Naive thymus-derived CD8-positive, alpha-beta T cell (primary cell): ENCODE measurements around the gene POLL. TPM values are rescaled to one million over a fixed set of nuclear protein-coding genes. Genes with fewer than 3 reads are reported as not detected.

Source experiments
- ATAC-seq, 2 donors: fragments of 150-1000 bp; cut with Tn5 transposase in 1 of 2; sonication (Bioruptor Pico), chemical (Tn5 transposase) in 1 of 2; 1 replicate in 1 of 2; 2 replicates in 1 of 2; pipeline ENCODE4 v1.10.0; 2021; ENCODE audit warnings: mild to moderate bottlenecking in 2 of 2, moderate library complexity in 2 of 2
- POLR2A ChIA-PET: fragments of 350-600 bp; sonication (Branson Sonifier 250); formaldehyde crosslinking; loops from one replicate; lab custom pipeline; 2021; ENCODE audit warnings: antibody characterized with exemption; lab: Charles Lee
- DNase-seq, 10 donors: peaks; one replicate each; pipeline versions ENCODE4 v3.0.0 to v3.0.0-alpha.2; 2020 to 2022
- H3K27ac Mint-ChIP-seq, 10 donors: one replicate each; pipeline ENCODE4 v1.8.0; 2020 to 2022; ENCODE audit warnings: mild to moderate bottlenecking in 10 of 10, mixed read lengths in 10 of 10, moderate library complexity in 4 of 10, inconsistent platforms in 1 of 10
- H3K27me3 Mint-ChIP-seq, 5 donors: one replicate each; pipeline ENCODE4 v1.8.0; 2021 to 2022; ENCODE audit warnings: mixed read lengths in 5 of 5
- H3K36me3 Mint-ChIP-seq, 3 donors: one replicate each; pipeline ENCODE4 v1.8.0; 2020 to 2022; ENCODE audit warnings: mixed read lengths in 3 of 3, mild to moderate bottlenecking in 2 of 3, inconsistent platforms in 1 of 3
- H3K4me1 Mint-ChIP-seq, 4 donors: one replicate each; pipeline ENCODE4 v1.8.0; 2021 to 2022; ENCODE audit warnings: mixed read lengths in 4 of 4
- H3K4me3 Mint-ChIP-seq, 10 donors: one replicate each; pipeline ENCODE4 v1.8.0; 2020 to 2022; ENCODE audit warnings: mild to moderate bottlenecking in 10 of 10, mixed read lengths in 10 of 10, moderate library complexity in 6 of 10, inconsistent platforms in 1 of 10
- H3K9me3 Mint-ChIP-seq, 9 donors: one replicate each; pipeline ENCODE4 v1.8.0; 2020 to 2022; ENCODE audit warnings: mixed read lengths in 9 of 9, mild to moderate bottlenecking in 3 of 9, inconsistent platforms in 1 of 9, moderate library complexity in 1 of 9
- polyA plus RNA-seq, 3 donors: library from polyadenylated mRNA; unstranded; fragments of 300-500 nt; fragmentation: Illumina TruSeq; gene quantifications; one replicate each; pipeline ENCODE4 v1.2.3, GENCODE V29; 2021
- total RNA-seq, 8 experiments: library from RNA in 2 of 8; stranded (reverse) in 2 of 8; gene quantifications; one replicate each; pipeline ENCODE4 v1.2.3 and lab custom pipeline; 2021 to 2026

Gene POLL
- total and polyA plus RNA-seq, 5 experiments from 2014 or later = 10.6 to 48.9 (median 16.7) TPM

- H3K9me3 Mint-ChIP-seq = no peaks in the 10 kb centered on the region
- ATAC-seq = no peak
- POLR2A ChIA-PET = no interaction called here
- H3K36me3 Mint-ChIP-seq = peaks cover 0 to 2% (median under 1%) of the 10 kb centered on the region in 3 donors
- no peak overlapping the region for H3K4me3 Mint-ChIP-seq
- DNase-seq = no peak
- peaks cover 11 to 25% (median 13%) of the 10 kb centered on the region in 5 donors for H3K27me3 Mint-ChIP-seq
- peaks cover 13 to 22% (median 21%) of the 10 kb centered on the region in 4 donors for H3K4me1 Mint-ChIP-seq
- H3K27ac Mint-ChIP-seq = peak overlapping the region in 1 of 10 donors; percentile 57
These were observed 27.6 kb downstream of the POLL start for GRCh38 chr10:101560298-101561067.

GRCh38 chr10:101559596-101560297 lies 28.3 kb downstream of the POLL start:
- ATAC-seq (no peak), DNase-seq (no peak)
- Mint-ChIP-seq H3K27ac (peak overlapping the region in 2 of 10 donors; percentile 27 to 78), H3K36me3 (peaks cover 0 to 6% (median 2%) of the 10 kb centered on the region in 3 donors), H3K9me3 (no peaks in the 10 kb centered on the region), H3K4me3 (peak overlapping the region in 3 of 10 donors; percentile 24 to 65 (median 37)), H3K4me1 (peaks cover 13 to 22% (median 21%) of the 10 kb centered on the region in 4 donors), H3K27me3 (peaks cover 5 to 17% (median 6%) of the 10 kb centered on the region in 5 donors)
- POLR2A ChIA-PET = no interaction called here

- H3K27ac Mint-ChIP-seq = peak overlapping the region in 1 of 10 donors; percentile 69
- H3K36me3 Mint-ChIP-seq = peaks cover 0 to 11% (median 5%) of the 10 kb centered on the region in 3 donors
- peaks cover under 1 to 13% (median 3%) of the 10 kb centered on the region in 5 donors for H3K27me3 Mint-ChIP-seq
- H3K4me1 Mint-ChIP-seq = peaks cover 13 to 22% (median 21%) of the 10 kb centered on the region in 4 donors
- POLR2A ChIA-PET = no interaction called here
- H3K9me3 Mint-ChIP-seq = no peaks in the 10 kb centered on the region
- no peak for ATAC-seq
- H3K4me3 Mint-ChIP-seq = peak overlapping the region in 2 of 10 donors; percentile 56 to 65
- no peak for DNase-seq
These were observed 29.1 kb downstream of the POLL start for GRCh38 chr10:101558671-101559595.

- POLR2A ChIA-PET = no interaction called here
- DNase-seq = no peak
- Mint-ChIP-seq H3K27me3 (peaks cover 0 to 8% (median 0%) of the 10 kb centered on the region in 5 donors), H3K36me3 (peaks cover 0 to 18% (median 10%) of the 10 kb centered on the region in 3 donors), H3K4me3 (no peak overlapping the region), H3K9me3 (no peaks in the 10 kb centered on the region), H3K4me1 (peaks cover 13 to 22% (median 21%) of the 10 kb centered on the region in 4 donors), H3K27ac (peak overlapping the region in 1 of 10 donors; percentile 65)
- peak; percentile 60 for ATAC-seq
These were observed 29.9 kb downstream of the POLL start for GRCh38 chr10:101558204-101558603.

- H3K4me1 Mint-ChIP-seq = peaks cover 13 to 26% (median 21%) of the 10 kb centered on the region in 4 donors
- peak overlapping the region in 1 of 10 donors; percentile 2 for H3K27ac Mint-ChIP-seq
- peak overlapping the region in 1 of 10 donors; percentile 51 for H3K4me3 Mint-ChIP-seq
- POLR2A ChIA-PET = no interaction called here
- no peak for DNase-seq
- ATAC-seq = no peak
- H3K9me3 Mint-ChIP-seq = no peaks in the 10 kb centered on the region
- peaks cover 5 to 25% (median 15%) of the 10 kb centered on the region in 3 donors for H3K36me3 Mint-ChIP-seq
- H3K27me3 Mint-ChIP-seq = peaks cover 0 to 5% (median 0%) of the 10 kb centered on the region in 5 donors
These were observed 30.5 kb downstream of the POLL start for GRCh38 chr10:101557541-101557940.

GRCh38 chr10:101552442-101552841 lies 35.6 kb downstream of the POLL start:
- POLR2A ChIA-PET = no interaction called here
- DNase-seq (no peak), ATAC-seq (no peak)
- Mint-ChIP-seq H3K36me3 (peaks cover 9 to 49% (median 20%) of the 10 kb centered on the region in 3 donors), H3K9me3 (no peaks in the 10 kb centered on the region), H3K27me3 (no peaks in the 10 kb centered on the region), H3K4me1 (peaks cover 0 to 4% (median under 1%) of the 10 kb centered on the region in 4 donors), H3K4me3 (no peak overlapping the region), H3K27ac (peak overlapping the region in 1 of 10 donors; percentile 6)

GRCh38 chr10:101550965-101551364 lies 37.1 kb downstream of the POLL start:
- Mint-ChIP-seq H3K36me3 (peaks cover 11 to 51% (median 18%) of the 10 kb centered on the region in 3 donors), H3K27ac (no peak overlapping the region), H3K4me3 (no peak overlapping the region), H3K27me3 (no peaks in the 10 kb centered on the region), H3K9me3 (no peaks in the 10 kb centered on the region), H3K4me1 (peaks cover 0 to 4% (median 0%) of the 10 kb centered on the region in 4 donors)
- ATAC-seq = no peak
- POLR2A ChIA-PET = no interaction called here
- no peak for DNase-seq

- H3K4me3 Mint-ChIP-seq = no peak overlapping the region
- H3K9me3 Mint-ChIP-seq = no peaks in the 10 kb centered on the region
- ATAC-seq (no peak), DNase-seq (no peak)
- POLR2A ChIA-PET = interaction anchor here (0.5 kb wide), 1 partner anchor 37 kb away, joined by 5 read pairs; no protein-coding TSS in a partner anchor
- no peaks in the 10 kb centered on the region for H3K27me3 Mint-ChIP-seq
- no peaks in the 10 kb centered on the region for H3K4me1 Mint-ChIP-seq
- H3K27ac Mint-ChIP-seq = no peak overlapping the region
- H3K36me3 Mint-ChIP-seq = peaks cover 8 to 44% (median 10%) of the 10 kb centered on the region in 3 donors
These were observed 42.2 kb downstream of the POLL start for GRCh38 chr10:101545898-101546297.

- POLR2A ChIA-PET = no interaction called here
- ATAC-seq = no peak
These were observed 49.6 kb downstream of the POLL start for GRCh38 chr10:101538446-101538845.

GRCh38 chr10:101536800-101537199 lies 51.3 kb downstream of the POLL start:
- peaks cover 3 to 80% (median 22%) of the 10 kb centered on the region in 3 donors for H3K36me3 Mint-ChIP-seq
- ATAC-seq = no peak
- no peak overlapping the region for H3K27ac Mint-ChIP-seq

More at GRCh38 chr10:101538446-101538845, 49.6 kb downstream of the POLL start:
- Mint-ChIP-seq H3K4me1 (no peaks in the 10 kb centered on the region), H3K36me3 (peaks cover 0 to 77% (median 18%) of the 10 kb centered on the region in 3 donors), H3K4me3 (no peak overlapping the region), H3K9me3 (no peaks in the 10 kb centered on the region), H3K27me3 (no peaks in the 10 kb centered on the region), H3K27ac (peak overlapping the region in 1 of 10 donors; percentile 87)
- no peak for DNase-seq

GRCh38 chr10:101535949-101536348 lies 52.1 kb downstream of the POLL start:
- no peaks in the 10 kb centered on the region for H3K4me1 Mint-ChIP-seq
- no peak for DNase-seq
- no peak overlapping the region for H3K27ac Mint-ChIP-seq
- H3K9me3 Mint-ChIP-seq = no peaks in the 10 kb centered on the region
- POLR2A ChIA-PET = interaction anchor here (0.6 kb wide), 1 partner anchor 252 kb away, joined by 4 read pairs; no protein-coding TSS in a partner anchor
- ATAC-seq = no peak
- H3K36me3 Mint-ChIP-seq = peaks cover 3 to 82% (median 22%) of the 10 kb centered on the region in 3 donors
- H3K4me3 Mint-ChIP-seq = no peak overlapping the region
- no peaks in the 10 kb centered on the region for H3K27me3 Mint-ChIP-seq

More at GRCh38 chr10:101536800-101537199, 51.3 kb downstream of the POLL start:
- POLR2A ChIA-PET = no interaction called here
- peak in 3 of 10 donors; percentile 20 to 32 (median 31) for DNase-seq
- Mint-ChIP-seq H3K4me3 (no peak overlapping the region), H3K27me3 (no peaks in the 10 kb centered on the region), H3K4me1 (no peaks in the 10 kb centered on the region), H3K9me3 (no peaks in the 10 kb centered on the region)
